Measurements from ENCODE around the gene MAP2. TPM values are rescaled to one million over a fixed set of nuclear protein-coding genes. Genes with fewer than 3 reads are reported as not detected.

Gene MAP2
- total RNA-seq, 2 experiments from 2014 or later = 0.16 to 0.20 TPM

- no peak for TF ChIP-seq CTCF (IDR thresholded peaks at IDR 0.05)
- no peak for DNase-seq
Observed at GRCh38 chr2:209495855-209496585, 72.2 kb downstream of the MAP2 start.

GRCh38 chr2:209496586-209496982 is 72.7 kb downstream of the MAP2 start:
- Mint-ChIP-seq H3K27me3 (no peaks in the 10 kb centered on the region), H3K4me1 (ENCODE audit: low read depth) (no peaks in the 10 kb centered on the region), H3K27ac (no peak overlapping the region), H3K4me3 (no peak overlapping the region), H3K9me3 (peaks cover 7% of the 10 kb centered on the region), H3K36me3 (ENCODE audit: low read depth) (no peaks in the 10 kb centered on the region)
- Histone ChIP-seq H3K9me3 (ENCODE audit: control insufficient read depth in 1 of 2, insufficient read depth in 1 of 2, low read length in 2 of 2) (peaks cover 0 to 13% of the 10 kb centered on the region in 2 experiments), H3K27ac (ENCODE audit: low read depth in 1 of 2, low read length in 2 of 2) (no peak overlapping the region), H3K4me1 (ENCODE audit: insufficient read depth, low read length) (no peaks in the 10 kb centered on the region), H3K4me3 (ENCODE audit: low read length) (no peak overlapping the region), H3K36me3 (ENCODE audit: insufficient read depth, low read length) (no peaks in the 10 kb centered on the region), H3K27me3 (ENCODE audit: control insufficient read depth in 1 of 2, insufficient read depth in 2 of 2, low read length in 2 of 2) (no peaks in the 10 kb centered on the region)
- DNase-seq = no peak
- TF ChIP-seq CTCF (IDR thresholded peaks at IDR 0.05) = no peak
- no peak for ATAC-seq (ENCODE audit: poor library complexity)
- intact Hi-C loops (cut with DNase I, micrococcal nuclease) = no loop called here
- CTCF ChIA-PET = no interaction called here
- POLR2A ChIA-PET = no interaction called here

More at GRCh38 chr2:209495855-209496585, 72.2 kb downstream of the MAP2 start:
- H3K36me3 ChIP-seq (ENCODE audit: insufficient read depth, low read length) = no peaks in the 10 kb centered on the region
- no peak overlapping the region for H3K4me3 ChIP-seq (ENCODE audit: low read length)
- H3K27ac ChIP-seq (ENCODE audit: low read depth in 1 of 2, low read length in 2 of 2) = no peak overlapping the region
- ATAC-seq (ENCODE audit: poor library complexity) = no peak
- no peaks in the 10 kb centered on the region for H3K27me3 ChIP-seq (ENCODE audit: control insufficient read depth in 1 of 2, insufficient read depth in 2 of 2, low read length in 2 of 2)
- POLR2A ChIA-PET = no interaction called here
- no peaks in the 10 kb centered on the region for H3K4me1 ChIP-seq (ENCODE audit: insufficient read depth, low read length)
- no peaks in the 10 kb centered on the region for H3K4me1 Mint-ChIP-seq (ENCODE audit: low read depth)
- H3K27ac Mint-ChIP-seq = no peak overlapping the region
- H3K27me3 Mint-ChIP-seq = no peaks in the 10 kb centered on the region
- peaks cover 0 to 13% of the 10 kb centered on the region in 2 experiments for H3K9me3 ChIP-seq (ENCODE audit: control insufficient read depth in 1 of 2, insufficient read depth in 1 of 2, low read length in 2 of 2)
- H3K36me3 Mint-ChIP-seq (ENCODE audit: low read depth) = no peaks in the 10 kb centered on the region
- H3K4me3 Mint-ChIP-seq = no peak overlapping the region
- CTCF ChIA-PET = no interaction called here
- peaks cover 7% of the 10 kb centered on the region for H3K9me3 Mint-ChIP-seq
- intact Hi-C loops (cut with DNase I, micrococcal nuclease) = no loop called here

GRCh38 chr2:209498614-209499013 is 74.8 kb downstream of the MAP2 start:
- DNase-seq = no peak
- Histone ChIP-seq H3K9me3 (ENCODE audit: control insufficient read depth in 1 of 2, insufficient read depth in 1 of 2, low read length in 2 of 2) (peaks cover 0 to 13% of the 10 kb centered on the region in 2 experiments), H3K27me3 (ENCODE audit: control insufficient read depth in 1 of 2, insufficient read depth in 2 of 2, low read length in 2 of 2) (no peaks in the 10 kb centered on the region), H3K4me3 (ENCODE audit: low read length) (no peak overlapping the region), H3K27ac (ENCODE audit: low read depth in 1 of 2, low read length in 2 of 2) (no peak overlapping the region), H3K4me1 (ENCODE audit: insufficient read depth, low read length) (no peaks in the 10 kb centered on the region), H3K36me3 (ENCODE audit: insufficient read depth, low read length) (no peaks in the 10 kb centered on the region)
- H3K4me1 Mint-ChIP-seq (ENCODE audit: low read depth) = no peaks in the 10 kb centered on the region
- no peaks in the 10 kb centered on the region for H3K27me3 Mint-ChIP-seq
- no peak overlapping the region for H3K4me3 Mint-ChIP-seq
- intact Hi-C loops (cut with DNase I, micrococcal nuclease) = no loop called here
- TF ChIP-seq CTCF (IDR thresholded peaks at IDR 0.05) = no peak
- no peaks in the 10 kb centered on the region for H3K36me3 Mint-ChIP-seq (ENCODE audit: low read depth)
- peaks cover 7% of the 10 kb centered on the region for H3K9me3 Mint-ChIP-seq
- no peak overlapping the region for H3K27ac Mint-ChIP-seq
- POLR2A ChIA-PET = no interaction called here
- CTCF ChIA-PET = no interaction called here
- no peak for ATAC-seq (ENCODE audit: poor library complexity)

Measured in CD4-positive, alpha-beta T cell (primary cell).